Small intestine (tissue), 7 donors: ENCODE results near the gene PEX5L. TPM values are rescaled to one million over a fixed set of nuclear protein-coding genes. Genes with fewer than 3 reads are reported as not detected.
"Not testable (repeated sequence)": the region's sequence is repeated elsewhere in the genome, so short reads cannot be mapped to it uniquely, and the experiment has no call there.

Experiments used
- DNase-seq, 2 donors: peaks; one replicate each; pipeline versions ENCODE4 v3.0.0 to v3.0.0-alpha.2; 2013
- FAIRE-seq: peaks from 2 replicates; lab custom pipeline; 2012; peaks lifted over from hg19 to GRCh38; lab: Jason Lieb, UNC
- H3K27ac ChIP-seq, 3 donors: one replicate each; pipeline ENCODE4 v1.5.1; 2013; ENCODE audit warnings: low read length in 2 of 3, mild to moderate bottlenecking in 2 of 3, control low read depth in 1 of 3, inconsistent platforms in 1 of 3, low read depth in 1 of 3, moderate library complexity in 1 of 3
- H3K27me3 ChIP-seq, 3 donors: one replicate each; pipeline ENCODE4 v1.6.1; 2013; ENCODE audit warnings: low read length in 3 of 3, inconsistent platforms in 1 of 3; ENCODE audit not compliant: control insufficient read depth in 3 of 3, insufficient read depth in 3 of 3
- H3K36me3 ChIP-seq, 3 donors: one replicate each; pipeline ENCODE4 v1.6.1; 2013; ENCODE audit warnings: low read length in 3 of 3, inconsistent platforms in 1 of 3, low read depth in 1 of 3, mild to moderate bottlenecking in 1 of 3, moderate library complexity in 1 of 3; ENCODE audit not compliant: control insufficient read depth in 3 of 3, insufficient read depth in 2 of 3
- H3K4me1 ChIP-seq, 3 donors: one replicate each; pipeline ENCODE4 v1.6.1; 2013; ENCODE audit warnings: low read length in 2 of 3, inconsistent platforms in 1 of 3, low read depth in 1 of 3, mild to moderate bottlenecking in 1 of 3, moderate library complexity in 1 of 3; ENCODE audit not compliant: control insufficient read depth in 3 of 3, insufficient read depth in 2 of 3
- H3K4me3 ChIP-seq, 3 donors: one replicate each; pipeline ENCODE4 v1.5.1; 2013; ENCODE audit warnings: low read length in 3 of 3, control low read depth in 1 of 3, inconsistent platforms in 1 of 3, low read depth in 1 of 3, mild to moderate bottlenecking in 1 of 3, moderate library complexity in 1 of 3
- H3K9me3 ChIP-seq, 2 donors: one replicate each; pipeline ENCODE4 v1.6.1; 2013; ENCODE audit warnings: low read depth in 1 of 2, low read length in 1 of 2; ENCODE audit not compliant: control insufficient read depth in 2 of 2, insufficient read depth in 1 of 2
- WGBS, 3 donors: extraction: QIAGEN DNeasy Blood & Tissue Kit; methylation state at CpG; one replicate each; pipeline ENCODE4 v1.1.7; 2013; 5-methylcytosine and 5-hydroxymethylcytosine counted together
- polyA plus RNA-seq, 4 donors: library from polyadenylated mRNA; stranded (reverse) in 3 of 4; unstranded in 1 of 4; fragments of 200-250 nt in 3 of 4; fragments of 120-200 nt in 1 of 4; gene quantifications; one replicate each; pipeline versions ENCODE4 v1.2.1 to v1.2.3, GENCODE V29; 2013
- donor health status: healthy with polysubstance abuse.
- donor health status: control.
- donor health status: control.
- donor health status: Bipolar disorder and iron deficiency.
- donor health status: healthy.

Gene PEX5L
- polyA plus RNA-seq, 4 donors = 0.07 to 0.81 (median 0.21) TPM; not detected in 1

DNA sequence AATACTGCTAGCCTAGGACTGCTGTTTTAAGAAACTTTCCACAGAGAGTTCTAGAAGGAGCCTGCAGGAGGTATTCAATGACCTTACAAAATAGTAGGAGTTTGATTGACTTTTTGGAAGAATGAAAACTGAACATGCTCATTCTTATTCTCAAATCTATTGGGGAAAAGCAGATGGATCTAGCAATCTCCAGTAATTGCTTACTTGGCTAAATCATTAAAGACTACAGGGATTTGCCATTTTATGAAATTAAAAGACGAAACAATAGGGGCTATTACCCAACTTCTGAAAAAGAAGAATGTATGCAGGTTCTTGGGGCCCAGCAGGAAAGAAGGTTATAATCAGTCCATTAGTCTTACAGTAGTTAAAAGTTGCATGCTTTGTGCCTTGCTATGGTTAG, 29.9 kb upstream of the PEX5L start:
- DNase-seq (no peak), FAIRE-seq (no peak)
- H3K4me1 ChIP-seq = no peaks in the 10 kb centered on the region
- no peaks in the 10 kb centered on the region for H3K9me3 ChIP-seq
- no peak overlapping the region for H3K27ac ChIP-seq
- WGBS, 3 donors = 47 to 77% (median 72%) methylated on average over 1 of the region's 1 CpG
- H3K27me3 ChIP-seq = no peaks in the 10 kb centered on the region
- no peaks in the 10 kb centered on the region for H3K36me3 ChIP-seq
- H3K4me3 ChIP-seq = no peak overlapping the region

DNA sequence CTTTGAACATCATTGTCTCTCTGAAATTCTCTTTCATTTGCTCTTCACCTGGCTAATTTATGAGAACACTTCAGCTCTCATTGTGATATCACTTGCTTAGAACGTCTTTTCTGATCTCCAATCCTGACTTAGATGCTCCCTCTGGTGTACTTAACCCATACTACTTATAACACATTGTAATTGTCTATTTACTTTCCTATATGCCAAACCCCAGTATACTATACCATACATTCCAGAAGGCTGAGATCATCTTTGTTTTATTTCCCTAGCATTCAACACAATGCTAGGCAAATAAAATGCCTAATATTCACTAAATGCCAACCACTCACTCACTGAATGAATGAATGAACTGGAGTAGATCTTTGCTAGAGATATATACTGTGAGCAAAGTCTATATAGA, 27.0 kb upstream of the PEX5L start:
- Histone ChIP-seq H3K27me3 (no peaks in the 10 kb centered on the region), H3K27ac (no peak overlapping the region), H3K4me1 (no peaks in the 10 kb centered on the region), H3K36me3 (no peaks in the 10 kb centered on the region), H3K9me3 (no peaks in the 10 kb centered on the region), H3K4me3 (no peak overlapping the region)
- 5 to 55% (median 47%) methylated on average over 1 of the region's 1 CpG for WGBS, 3 donors
- no peak for FAIRE-seq
- DNase-seq = no peak

DNA sequence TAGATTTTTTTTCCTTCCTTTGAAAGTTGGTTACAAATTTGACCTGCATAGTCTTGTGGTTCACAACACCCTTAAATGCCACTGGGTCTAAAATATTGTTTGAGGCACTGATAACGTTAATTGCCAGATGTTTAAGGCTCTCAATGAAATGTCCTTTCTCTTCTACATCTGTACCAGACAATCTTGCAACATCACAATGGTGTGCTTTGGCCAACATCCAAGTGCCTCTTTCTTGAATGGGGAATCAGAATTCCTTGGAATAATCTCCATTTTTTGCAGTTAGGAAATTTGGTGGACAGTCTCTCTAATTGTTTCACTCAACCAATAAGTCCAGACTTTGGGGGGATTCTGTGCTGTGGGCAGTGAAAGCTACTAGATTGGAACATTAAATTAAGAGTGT, 26.0 kb upstream of the PEX5L start:
- H3K27me3 ChIP-seq = no peaks in the 10 kb centered on the region
- H3K36me3 ChIP-seq = no peaks in the 10 kb centered on the region
- H3K9me3 ChIP-seq = no peaks in the 10 kb centered on the region
- no peaks in the 10 kb centered on the region for H3K4me1 ChIP-seq
- WGBS, 3 donors = 57 to 76% (median 74%) methylated on average over 1 of the region's 1 CpG
- no peak for DNase-seq
- no peak overlapping the region for H3K4me3 ChIP-seq
- no peak overlapping the region for H3K27ac ChIP-seq
- FAIRE-seq = no peak

DNA sequence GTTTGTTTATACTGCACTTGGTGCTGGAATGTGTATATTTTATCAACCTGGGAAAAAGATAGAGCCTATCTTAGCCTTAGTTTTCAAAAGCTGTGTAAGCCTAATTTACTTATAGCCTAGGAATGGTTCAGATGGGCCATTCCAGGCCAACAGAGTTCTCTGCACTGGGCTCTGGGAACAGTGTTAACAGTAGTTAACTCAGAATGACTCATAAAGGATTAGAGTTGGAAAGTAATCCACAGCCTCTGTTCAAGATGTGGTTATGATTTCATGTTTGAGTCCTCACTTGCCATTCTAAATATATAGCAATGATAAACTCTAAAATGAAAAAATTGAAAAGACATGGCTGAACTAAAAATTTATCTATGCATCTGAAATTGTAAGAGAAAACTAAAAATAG, 22.6 kb upstream of the PEX5L start:
- no peak for FAIRE-seq
- Histone ChIP-seq H3K4me3 (no peak overlapping the region), H3K27me3 (no peaks in the 10 kb centered on the region), H3K27ac (no peak overlapping the region), H3K36me3 (no peaks in the 10 kb centered on the region), H3K4me1 (no peaks in the 10 kb centered on the region), H3K9me3 (no peaks in the 10 kb centered on the region)
- DNase-seq = no peak

DNA sequence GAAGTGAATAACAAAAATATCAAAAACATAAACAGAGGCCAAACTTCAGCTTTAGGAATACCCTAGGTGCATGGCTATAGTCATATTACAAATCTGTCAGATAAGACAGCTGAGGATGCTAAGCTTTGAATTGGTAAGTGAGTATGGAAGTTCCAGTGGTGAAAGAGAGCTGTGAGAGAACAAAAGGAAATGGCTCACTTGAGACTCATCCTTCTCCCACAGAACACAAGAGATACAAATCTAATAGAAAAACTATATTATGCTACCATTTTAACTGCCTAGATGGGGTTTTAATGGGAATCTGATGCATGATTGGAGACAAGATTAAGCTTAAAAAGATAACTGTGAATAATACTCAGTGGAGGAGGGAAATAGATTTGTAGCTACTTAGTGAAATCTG, 21.5 kb upstream of the PEX5L start:
- no peaks in the 10 kb centered on the region for H3K4me1 ChIP-seq
- no peak for FAIRE-seq
- H3K4me3 ChIP-seq = no peak overlapping the region
- no peaks in the 10 kb centered on the region for H3K36me3 ChIP-seq
- H3K27ac ChIP-seq = no peak overlapping the region
- H3K9me3 ChIP-seq = no peaks in the 10 kb centered on the region
- no peaks in the 10 kb centered on the region for H3K27me3 ChIP-seq
- no peak for DNase-seq

DNA sequence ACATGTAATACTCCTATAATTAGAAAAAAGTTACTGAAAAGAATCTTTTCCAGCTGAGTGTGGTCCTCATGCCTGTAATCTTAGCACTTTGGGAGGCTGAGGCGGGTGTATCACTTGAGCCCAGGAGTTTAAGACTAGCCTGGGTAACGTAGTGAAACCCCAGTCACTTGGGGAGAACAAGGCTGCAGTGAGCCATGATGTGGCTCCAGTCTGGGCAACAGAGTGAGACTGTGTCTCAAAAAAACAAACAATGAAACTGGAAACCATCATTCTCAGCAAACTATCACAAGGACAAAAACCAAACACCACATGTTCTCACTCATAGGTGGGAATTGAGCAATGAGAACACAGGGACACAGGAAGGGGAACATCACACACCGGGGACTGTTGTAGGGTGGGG, 18.9 kb upstream of the PEX5L start:
- not testable (repeated sequence) for H3K27ac ChIP-seq, H3K9me3 ChIP-seq, H3K4me3 ChIP-seq, H3K27me3 ChIP-seq, H3K4me1 ChIP-seq, H3K36me3 ChIP-seq, DNase-seq, FAIRE-seq
- 70 to 78% (median 75%) methylated on average over 3 of the region's 3 CpGs for WGBS, 3 donors

DNA sequence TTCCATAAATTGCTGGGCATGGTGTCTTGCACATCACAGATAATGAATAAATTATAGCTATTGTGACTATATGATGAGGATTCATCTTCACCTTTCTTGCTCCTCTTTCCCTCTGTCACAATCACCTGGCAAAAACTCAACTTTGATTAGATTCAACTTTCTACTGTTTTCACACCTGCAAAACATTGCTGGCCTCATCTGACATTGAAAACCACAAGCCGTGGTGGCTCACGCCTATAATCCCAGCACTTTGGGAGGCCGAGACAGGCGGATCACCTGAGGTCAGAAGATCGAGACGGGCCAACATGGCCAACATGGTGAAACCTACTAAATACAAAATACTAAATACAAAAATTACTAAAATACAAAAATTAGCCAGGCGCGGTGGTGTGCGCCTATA, 12.7 kb upstream of the PEX5L start:
- Histone ChIP-seq H3K36me3 (no peaks in the 10 kb centered on the region), H3K4me1 (no peaks in the 10 kb centered on the region), H3K27me3 (no peaks in the 10 kb centered on the region), H3K27ac (no peak overlapping the region), H3K4me3 (no peak overlapping the region), H3K9me3 (no peaks in the 10 kb centered on the region)
- DNase-seq (no peak), FAIRE-seq (no peak)
- 84 to 93% (median 92%) methylated on average over 9 of the region's 9 CpGs for WGBS, 3 donors

DNA sequence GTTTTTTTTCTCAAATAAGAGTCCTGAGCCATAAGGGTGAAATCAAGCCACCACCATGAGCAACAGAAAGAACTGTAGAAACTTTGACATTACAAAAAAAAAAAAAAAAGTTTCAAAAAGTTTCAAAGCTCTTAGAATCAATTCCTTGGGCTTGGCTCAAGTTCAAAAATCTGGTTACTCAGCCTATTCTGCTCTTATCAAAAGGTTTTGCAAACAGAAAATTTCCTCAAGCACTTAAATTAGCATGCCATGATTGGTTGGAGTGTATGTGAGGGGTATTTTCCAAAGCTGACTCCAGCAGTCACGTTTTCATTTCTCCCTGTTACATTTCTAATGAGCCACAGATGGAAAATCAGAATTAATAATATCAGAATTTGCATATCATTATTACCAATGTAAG, 12.1 kb upstream of the PEX5L start:
- Histone ChIP-seq H3K27ac (no peak overlapping the region), H3K4me3 (no peak overlapping the region), H3K4me1 (no peaks in the 10 kb centered on the region), H3K27me3 (no peaks in the 10 kb centered on the region), H3K36me3 (no peaks in the 10 kb centered on the region), H3K9me3 (no peaks in the 10 kb centered on the region)
- FAIRE-seq (no peak), DNase-seq (no peak)
- 0 to 25% (median 10%) methylated on average over 1 of the region's 1 CpG for WGBS, 3 donors

DNA sequence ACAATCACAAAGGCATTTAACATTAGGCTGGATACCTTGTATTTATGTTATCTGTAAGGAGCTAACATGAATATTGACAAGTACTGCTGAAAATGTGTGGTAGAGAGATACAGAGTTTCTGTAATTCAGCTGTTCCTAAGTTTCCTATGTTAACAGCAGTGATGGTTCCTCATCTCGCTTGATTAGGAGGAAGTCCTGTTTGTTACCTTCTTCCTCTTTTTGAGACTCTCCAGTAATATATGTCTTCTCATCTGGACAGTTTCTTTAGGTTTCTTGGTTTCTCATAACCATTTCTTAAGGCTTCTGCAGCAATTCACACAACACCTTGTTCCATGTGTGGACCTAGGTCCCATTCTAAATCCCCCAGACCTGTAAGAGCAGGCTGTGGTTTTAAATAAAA, 11.4 kb upstream of the PEX5L start:
- Histone ChIP-seq H3K36me3 (no peaks in the 10 kb centered on the region), H3K27ac (no peak overlapping the region), H3K4me1 (no peaks in the 10 kb centered on the region), H3K27me3 (no peaks in the 10 kb centered on the region), H3K4me3 (no peak overlapping the region), H3K9me3 (no peaks in the 10 kb centered on the region)
- WGBS, 3 donors = 65 to 84% (median 69%) methylated on average over 1 of the region's 1 CpG
- DNase-seq (no peak), FAIRE-seq (no peak)
